H9 (cell line): ENCODE measurements around the gene PMEPA1. TPM values are rescaled to one million over a fixed set of nuclear protein-coding genes. Genes with fewer than 3 reads are reported as not detected.

Source experiments
- DNase-seq: peaks from one replicate; pipeline ENCODE4 v3.0.0-alpha.2; 2017
- H2AFZ ChIP-seq: one replicate; pipeline ENCODE4 v1.6.1; 2013; ENCODE audit warnings: mild to moderate bottlenecking, low read length, control low read depth, moderate library complexity
- H2AK5ac ChIP-seq: 2 replicates; pipeline ENCODE4 v1.6.1; 2013; ENCODE audit warnings: low read length, control low read depth, mixed read lengths; ENCODE audit not compliant: insufficient read length
- H2BK120ac ChIP-seq: one replicate; pipeline ENCODE4 v1.6.1; 2013; ENCODE audit warnings: low read depth, mild to moderate bottlenecking, low read length, control low read depth, inconsistent platforms; ENCODE audit not compliant: poor library complexity, severe bottlenecking
- H2BK12ac ChIP-seq: 2 replicates; pipeline ENCODE4 v1.6.1; 2013; ENCODE audit warnings: low read length, control low read depth, mixed read lengths, low read depth; ENCODE audit not compliant: insufficient read length
- H2BK15ac ChIP-seq: 2 replicates; pipeline ENCODE4 v1.6.1; 2013; ENCODE audit warnings: low read depth, low read length, control low read depth
- H2BK20ac ChIP-seq: one replicate; pipeline ENCODE4 v1.6.1; 2013; ENCODE audit warnings: low read depth, mild to moderate bottlenecking, low read length, control low read depth, inconsistent platforms; ENCODE audit not compliant: poor library complexity, severe bottlenecking
- H2BK5ac ChIP-seq: 2 replicates; pipeline ENCODE4 v1.6.1; 2013; ENCODE audit warnings: low read length, control low read depth, mixed read lengths; ENCODE audit not compliant: insufficient read length
- H3K14ac ChIP-seq: 2 replicates; pipeline ENCODE4 v1.6.1; 2013; ENCODE audit warnings: low read length, control low read depth; ENCODE audit not compliant: insufficient read depth
- H3K18ac ChIP-seq: 2 replicates; pipeline ENCODE4 v1.6.1; 2013; ENCODE audit warnings: low read depth, mild to moderate bottlenecking, mixed read lengths, low read length, control low read depth; ENCODE audit not compliant: insufficient read length
- H3K23ac ChIP-seq: 2 replicates; pipeline ENCODE4 v1.6.1; 2013; ENCODE audit warnings: low read length, control low read depth, mixed read lengths, low read depth; ENCODE audit not compliant: insufficient read length
- H3K23me2 ChIP-seq: 2 replicates; pipeline ENCODE4 v1.6.1; 2013; ENCODE audit warnings: low read depth, mild to moderate bottlenecking, mixed read lengths, low read length, control low read depth; ENCODE audit not compliant: insufficient read length, poor library complexity, severe bottlenecking
- H3K27ac ChIP-seq: 2 replicates; pipeline ENCODE4 v1.5.1; 2013; ENCODE audit warnings: low read length, control low read depth, mixed read lengths, low read depth; ENCODE audit not compliant: insufficient read length
- H3K27me3 ChIP-seq: 2 replicates; pipeline ENCODE4 v1.6.1; 2013; ENCODE audit warnings: low read length, control low read depth, inconsistent platforms; ENCODE audit not compliant: insufficient read depth
- H3K4ac ChIP-seq: 2 replicates; pipeline ENCODE4 v1.6.1; 2013; ENCODE audit warnings: low read depth, mild to moderate bottlenecking, control low read depth, inconsistent platforms, low read length, moderate library complexity
- H3K4me1 ChIP-seq: 2 replicates; pipeline ENCODE4 v1.6.1; 2013; ENCODE audit warnings: low read length, control low read depth, inconsistent platforms; ENCODE audit not compliant: insufficient read depth
- H3K4me2 ChIP-seq: 2 replicates; pipeline ENCODE4 v1.6.1; 2013; ENCODE audit warnings: low read length, control low read depth, mixed read lengths; ENCODE audit not compliant: insufficient read length, insufficient read depth
- H3K56ac ChIP-seq: 2 replicates; pipeline ENCODE4 v1.6.1; 2013; ENCODE audit warnings: low read depth, mild to moderate bottlenecking, mixed read lengths, low read length, control low read depth; ENCODE audit not compliant: insufficient read length
- H3K79me1 ChIP-seq: 2 replicates; pipeline ENCODE4 v1.6.1; 2013; ENCODE audit warnings: low read depth, mild to moderate bottlenecking, moderate library complexity, low read length, control low read depth, inconsistent platforms; ENCODE audit not compliant: insufficient read depth, poor library complexity, severe bottlenecking
- H3K79me2 ChIP-seq: 2 replicates; pipeline ENCODE4 v1.6.1; 2013; ENCODE audit warnings: low read length, control low read depth, inconsistent platforms; ENCODE audit not compliant: insufficient read depth
- H3K9ac ChIP-seq: 2 replicates; pipeline ENCODE4 v1.6.1; 2013; ENCODE audit warnings: low read length, control low read depth, mixed read lengths; ENCODE audit not compliant: insufficient read length; ENCODE audit errors: extremely low read depth
- H3K9me3 ChIP-seq: one replicate; pipeline ENCODE4 v1.6.1; 2013; ENCODE audit warnings: low read depth, low read length, inconsistent platforms; ENCODE audit not compliant: control insufficient read depth
- H3T11ph ChIP-seq: one replicate; pipeline ENCODE4 v1.6.1; 2013; ENCODE audit warnings: mild to moderate bottlenecking, low read length, control low read depth, inconsistent platforms
- H4K20me1 ChIP-seq: one replicate; pipeline ENCODE4 v1.6.1; 2013; ENCODE audit not compliant: control insufficient read depth, insufficient read length, insufficient read depth
- H4K5ac ChIP-seq: 2 replicates; pipeline ENCODE4 v1.6.1; 2013; ENCODE audit warnings: low read depth, mild to moderate bottlenecking, mixed read lengths, low read length, control low read depth; ENCODE audit not compliant: insufficient read length
- H4K8ac ChIP-seq: replicated peaks from 2 replicates; pipeline ENCODE4 v1.6.1; 2013; ENCODE audit warnings: low read length, control low read depth, mixed read lengths, low read depth; ENCODE audit not compliant: insufficient read length
- H4K91ac ChIP-seq: 2 replicates; pipeline ENCODE4 v1.6.1; 2013; ENCODE audit warnings: low read depth, mild to moderate bottlenecking, moderate library complexity, mixed read lengths, low read length, control low read depth; ENCODE audit not compliant: insufficient read length
- H3K27ac Mint-ChIP-seq, 3 experiments: 2 replicates in 2 of 3; 3 replicates in 1 of 3; pipeline ENCODE4 v1.8.0; 2020 to 2021; ENCODE audit warnings: mixed read lengths in 3 of 3, mild to moderate bottlenecking in 1 of 3, moderate library complexity in 1 of 3
- H3K27me3 Mint-ChIP-seq: 2 replicates; pipeline ENCODE4 v1.8.0; 2021; ENCODE audit warnings: low read depth, mild to moderate bottlenecking, moderate library complexity, mixed read lengths
- H3K36me3 Mint-ChIP-seq, 3 experiments: 2 replicates in 2 of 3; 3 replicates in 1 of 3; pipeline ENCODE4 v1.8.0; 2020 to 2021; ENCODE audit warnings: low read depth in 3 of 3, mixed read lengths in 3 of 3; ENCODE audit not compliant: insufficient read depth in 1 of 3
- H3K4me1 Mint-ChIP-seq, 2 experiments: 2 replicates each; pipeline ENCODE4 v1.8.0; 2020; ENCODE audit warnings: mixed read lengths in 2 of 2
- H3K4me3 Mint-ChIP-seq, 2 experiments: 2 replicates in 1 of 2; 3 replicates in 1 of 2; pipeline ENCODE4 v1.8.0; 2020 to 2021; ENCODE audit warnings: mild to moderate bottlenecking in 2 of 2, mixed read lengths in 2 of 2, moderate library complexity in 1 of 2
- H3K9me3 Mint-ChIP-seq, 2 experiments: 2 replicates in 1 of 2; 3 replicates in 1 of 2; pipeline ENCODE4 v1.8.0; 2020; ENCODE audit warnings: mild to moderate bottlenecking in 2 of 2, mixed read lengths in 2 of 2, moderate library complexity in 1 of 2
- WGBS: extraction: QIAGEN DNeasy Blood & Tissue Kit; methylation state at CpG from one replicate; pipeline ENCODE4 v1.1.7; 2013; ENCODE audit warnings: missing lambda C conversion rate, low lambda C conversion rate, mixed read lengths; ENCODE audit not compliant: insufficient read length; ENCODE audit errors: extremely low coverage; 5-methylcytosine and 5-hydroxymethylcytosine counted together
- total RNA-seq: library from RNA; stranded (reverse); gene quantifications from 2 replicates; pipeline ENCODE4 v1.2.1, GENCODE V29; 2021
- TF ChIP-seq, protein P1 (sequence below): fragments of 200-600 bp; sonication (generic); conservative IDR thresholded peaks from 3 replicates; pipeline ENCODE4 v1.8.0; 2021; ENCODE audit warnings: antibody characterized with exemption, mild to moderate bottlenecking

PMEPA1 gene
- total RNA-seq, 1 experiment from 2014 or later, result 34.6 TPM

DNA sequence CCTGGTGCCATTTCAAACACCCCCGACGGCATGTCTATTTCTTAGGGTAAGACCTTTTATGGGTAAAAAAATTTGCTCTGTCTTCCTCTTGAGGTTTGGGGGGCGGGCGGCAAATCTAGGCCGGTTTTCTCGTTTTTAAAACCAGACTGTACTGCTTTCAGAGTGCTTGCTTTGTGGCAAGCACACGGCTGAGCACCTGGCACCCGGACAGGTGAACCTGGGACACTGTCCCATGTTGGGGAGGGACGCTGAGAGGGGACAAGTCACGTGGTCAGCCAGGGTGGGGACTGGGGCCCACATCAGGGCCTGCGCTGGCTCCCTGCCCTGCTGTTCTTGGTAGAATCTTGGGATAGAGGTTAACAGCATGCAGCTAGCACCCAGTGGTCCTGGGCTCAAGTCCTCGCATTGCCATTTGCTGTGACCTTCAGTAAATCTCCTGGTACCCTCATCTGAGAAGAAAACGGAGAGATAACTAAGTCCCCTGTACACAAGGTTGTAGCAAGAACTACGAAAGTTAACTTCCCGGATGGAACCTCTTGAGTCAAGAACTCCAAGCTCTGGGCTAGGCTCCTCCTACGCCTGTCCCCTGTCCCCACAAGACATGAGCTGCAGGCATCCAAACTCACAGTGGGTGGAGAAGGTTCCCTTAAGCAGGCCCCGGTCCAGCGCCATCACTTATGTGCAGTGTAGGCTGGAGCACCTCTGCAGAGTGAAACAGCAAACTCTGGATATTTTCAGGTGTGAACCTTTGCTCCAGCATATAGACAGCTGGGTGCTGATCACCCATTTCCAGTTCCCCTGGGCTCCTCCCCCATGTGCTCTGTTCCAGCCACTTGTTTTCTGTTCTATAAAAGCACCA lies 41.7 kb downstream of the PMEPA1 start:
- H3K79me1 ChIP-seq, result no peaks in the 10 kb centered on the region
- H3K18ac ChIP-seq, result no peak overlapping the region
- no peaks in the 10 kb centered on the region; the same call in 1 of the 2 replicates for H3K4me1 ChIP-seq
- no peak overlapping the region for H2BK120ac ChIP-seq
- no peak overlapping the region for H4K8ac ChIP-seq
- H3T11ph ChIP-seq, result no peak overlapping the region
- no peaks in the 10 kb centered on the region for H3K9me3 Mint-ChIP-seq
- H3K27ac Mint-ChIP-seq, result peak overlapping the region; percentile 39 to 96 (median 69); a peak in 5 of 7 replicates
- no peak overlapping the region for H2AFZ ChIP-seq
- no peak overlapping the region for H3K27ac ChIP-seq
- no peak overlapping the region for H3K56ac ChIP-seq
- no peak overlapping the region for H2BK5ac ChIP-seq
- no peaks in the 10 kb centered on the region for H3K23me2 ChIP-seq
- no peaks in the 10 kb centered on the region for H4K20me1 ChIP-seq
- no peak overlapping the region for H3K4ac ChIP-seq
- no peak overlapping the region for H2BK20ac ChIP-seq
- peaks cover 20% of the 10 kb centered on the region; the same call in 1 of the 2 replicates for H3K79me2 ChIP-seq
- H3K4me3 Mint-ChIP-seq, result peak overlapping the region in 1 of 2 experiments; percentile 27; a peak in 1 of 5 replicates
- no peak overlapping the region for H2BK15ac ChIP-seq
- TF ChIP-seq, protein P1, sequence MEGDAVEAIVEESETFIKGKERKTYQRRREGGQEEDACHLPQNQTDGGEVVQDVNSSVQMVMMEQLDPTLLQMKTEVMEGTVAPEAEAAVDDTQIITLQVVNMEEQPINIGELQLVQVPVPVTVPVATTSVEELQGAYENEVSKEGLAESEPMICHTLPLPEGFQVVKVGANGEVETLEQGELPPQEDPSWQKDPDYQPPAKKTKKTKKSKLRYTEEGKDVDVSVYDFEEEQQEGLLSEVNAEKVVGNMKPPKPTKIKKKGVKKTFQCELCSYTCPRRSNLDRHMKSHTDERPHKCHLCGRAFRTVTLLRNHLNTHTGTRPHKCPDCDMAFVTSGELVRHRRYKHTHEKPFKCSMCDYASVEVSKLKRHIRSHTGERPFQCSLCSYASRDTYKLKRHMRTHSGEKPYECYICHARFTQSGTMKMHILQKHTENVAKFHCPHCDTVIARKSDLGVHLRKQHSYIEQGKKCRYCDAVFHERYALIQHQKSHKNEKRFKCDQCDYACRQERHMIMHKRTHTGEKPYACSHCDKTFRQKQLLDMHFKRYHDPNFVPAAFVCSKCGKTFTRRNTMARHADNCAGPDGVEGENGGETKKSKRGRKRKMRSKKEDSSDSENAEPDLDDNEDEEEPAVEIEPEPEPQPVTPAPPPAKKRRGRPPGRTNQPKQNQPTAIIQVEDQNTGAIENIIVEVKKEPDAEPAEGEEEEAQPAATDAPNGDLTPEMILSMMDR, result no peak
- no peak overlapping the region for H2AK5ac ChIP-seq
- H3K27me3 ChIP-seq, result no peaks in the 10 kb centered on the region
- no peak overlapping the region for H4K5ac ChIP-seq
- WGBS, result no CpG with 5 or more reads among the region's 18 CpGs
- peaks cover 46 to 48% of the 10 kb centered on the region in 2 experiments for H3K4me1 Mint-ChIP-seq
- H2BK12ac ChIP-seq, result no peak overlapping the region
- H3K9me3 ChIP-seq, result no peaks in the 10 kb centered on the region
- H3K23ac ChIP-seq, result no peak overlapping the region
- peaks cover 0 to 8% (median 0%) of the 10 kb centered on the region in 3 experiments; a peak in 3 of 7 replicates for H3K36me3 Mint-ChIP-seq
- no peak overlapping the region for H3K9ac ChIP-seq
- H3K27me3 Mint-ChIP-seq, result no peaks in the 10 kb centered on the region
- no peak overlapping the region for H3K14ac ChIP-seq
- no peak for DNase-seq
- no peak overlapping the region for H4K91ac ChIP-seq
- H3K4me2 ChIP-seq, result no peak overlapping the region
